Measurements from ENCODE around the gene TMC4.

The TMC4 gene

GRCh38 chr19:54155694-54156093 is 17.3 kb downstream of the TMC4 start:
- DNase-seq (ENCODE audit: low read depth), result no peak

GRCh38 chr19:54154603-54155345 is 18.2 kb downstream of the TMC4 start:
- peak; percentile 50 for DNase-seq (ENCODE audit: low read depth)

GRCh38 chr19:54153731-54154326 is 19.1 kb downstream of the TMC4 start:
- DNase-seq (ENCODE audit: low read depth), result no peak

- no peak for DNase-seq (ENCODE audit: low read depth)
Observed at GRCh38 chr19:54152878-54153524, 20.0 kb downstream of the TMC4 start.

- DNase-seq (ENCODE audit: low read depth), result no peak
Observed at GRCh38 chr19:54152267-54152666, 20.7 kb downstream of the TMC4 start.

GRCh38 chr19:54151362-54152035 is 21.5 kb downstream of the TMC4 start:
- DNase-seq (ENCODE audit: low read depth), result no peak

GRCh38 chr19:54149021-54149812 is 23.7 kb downstream of the TMC4 start:
- no peak for DNase-seq (ENCODE audit: low read depth)

GRCh38 chr19:54148158-54148557 is 24.8 kb downstream of the TMC4 start:
- no peak for DNase-seq (ENCODE audit: low read depth)

GRCh38 chr19:54147676-54148075 is 25.3 kb downstream of the TMC4 start:
- DNase-seq (ENCODE audit: low read depth), result no peak

- DNase-seq (ENCODE audit: low read depth), result no peak
Observed at GRCh38 chr19:54145541-54146158, 27.3 kb downstream of the TMC4 start.

GRCh38 chr19:54142166-54142780 is 30.7 kb downstream of the TMC4 start:
- peak; percentile 31 for DNase-seq (ENCODE audit: low read depth)

- DNase-seq (ENCODE audit: low read depth), result peak; percentile 12
Observed at GRCh38 chr19:54141356-54141755, 31.6 kb downstream of the TMC4 start.

GRCh38 chr19:54138489-54139256 is 34.3 kb downstream of the TMC4 start:
- DNase-seq (ENCODE audit: low read depth), result peak; percentile 20

GRCh38 chr19:54137699-54138488 is 35.1 kb downstream of the TMC4 start, which contains the start of gene CNOT3:
CNOT3 (plus strand) TSS chr19:54137762; CDS start chr19:54142979, 5,217 bp downstream.
- no peak for DNase-seq (ENCODE audit: low read depth)

- DNase-seq (ENCODE audit: low read depth), result peak; percentile 100
Observed at GRCh38 chr19:54136864-54137698, 35.9 kb downstream of the TMC4 start.

- peak; percentile 34 for DNase-seq (ENCODE audit: low read depth)
Observed at GRCh38 chr19:54136086-54136863, 36.7 kb downstream of the TMC4 start.

- DNase-seq (ENCODE audit: low read depth), result no peak
Observed at GRCh38 chr19:54133957-54134590, 38.9 kb downstream of the TMC4 start.

All from iris pigment epithelial cell (primary cell).